ENCODE data around the gene PRKN. TPM values are rescaled to one million over a fixed set of nuclear protein-coding genes. Genes with fewer than 3 reads are reported as not detected.

PRKN gene
- polyA plus RNA-seq, 1 donor from 2014 or later, result 1.2 TPM

DNA sequence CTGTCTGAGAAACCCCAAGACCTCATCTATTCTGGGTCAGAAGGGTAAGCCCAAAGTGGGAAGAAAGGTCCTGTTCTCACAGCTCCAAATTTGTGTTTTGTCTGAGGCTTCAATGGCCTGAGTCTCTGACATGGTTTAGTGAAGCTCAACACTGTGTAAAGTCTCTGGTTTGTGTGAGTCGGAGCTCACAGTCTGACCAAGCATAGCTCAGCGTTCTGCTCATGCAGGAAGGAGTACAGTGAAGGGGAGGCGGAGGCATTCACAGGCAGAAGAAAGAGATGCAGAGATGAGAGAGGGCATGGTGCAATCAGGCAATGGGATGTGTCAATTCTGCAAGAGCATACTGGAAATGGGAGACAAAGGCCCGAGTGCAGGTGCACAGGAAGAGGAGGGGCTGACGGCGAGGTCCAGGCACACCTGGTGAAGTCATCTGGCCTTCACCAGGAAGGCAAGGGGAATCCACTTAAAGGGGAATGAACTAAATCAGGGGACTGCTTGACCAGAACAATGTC is 990.7 kb downstream of the PRKN start:
- Histone ChIP-seq H3K27ac (ENCODE audit: low read length) (no peak overlapping the region), H3K79me2 (replicated peaks; ENCODE audit: insufficient read depth, low read length) (no peaks in the 10 kb centered on the region), H3K27me3 (ENCODE audit: insufficient read depth, low read depth, low read length) (no peaks in the 10 kb centered on the region), H3K4me2 (ENCODE audit: low read length) (no peak overlapping the region), H3K9me3 (ENCODE audit: low read length) (no peaks in the 10 kb centered on the region), H2AFZ (ENCODE audit: low read depth, low read length) (no peak overlapping the region), H3K9ac (ENCODE audit: low read length) (no peak overlapping the region), H4K20me1 (ENCODE audit: insufficient read depth) (no peaks in the 10 kb centered on the region), H3K36me3 (ENCODE audit: insufficient read depth, low read length) (no peaks in the 10 kb centered on the region), H3K4me3 (ENCODE audit: low read length) (no peak overlapping the region), H3F3A (ENCODE audit: insufficient read depth, low read length, poor library complexity, severe bottlenecking) (no peaks in the 10 kb centered on the region), H3K9me2 (ENCODE audit: insufficient read depth, low read length) (no peaks in the 10 kb centered on the region)
- TF ChIP-seq EZH2 (IDR thresholded peaks at IDR 0.05; ENCODE audit: borderline replicate concordance, insufficient read depth, low read length, poor library complexity, severe bottlenecking) (no peak), MXI1 (conservative IDR thresholded peaks at IDR 0.05; ENCODE audit: poor library complexity, severe bottlenecking) (no peak), POLR2AphosphoS5 (IDR thresholded peaks at IDR 0.05) (no peak), RAD21 (conservative IDR thresholded peaks at IDR 0.05) (no peak), SMC3 (conservative IDR thresholded peaks at IDR 0.05; ENCODE audit: poor library complexity) (no peak), EP300 (conservative IDR thresholded peaks at IDR 0.05; ENCODE audit: poor library complexity, severe bottlenecking) (no peak), TAF1 (IDR thresholded peaks at IDR 0.05; ENCODE audit: low read depth) (no peak)
- TF ChIP-seq, protein P1, sequence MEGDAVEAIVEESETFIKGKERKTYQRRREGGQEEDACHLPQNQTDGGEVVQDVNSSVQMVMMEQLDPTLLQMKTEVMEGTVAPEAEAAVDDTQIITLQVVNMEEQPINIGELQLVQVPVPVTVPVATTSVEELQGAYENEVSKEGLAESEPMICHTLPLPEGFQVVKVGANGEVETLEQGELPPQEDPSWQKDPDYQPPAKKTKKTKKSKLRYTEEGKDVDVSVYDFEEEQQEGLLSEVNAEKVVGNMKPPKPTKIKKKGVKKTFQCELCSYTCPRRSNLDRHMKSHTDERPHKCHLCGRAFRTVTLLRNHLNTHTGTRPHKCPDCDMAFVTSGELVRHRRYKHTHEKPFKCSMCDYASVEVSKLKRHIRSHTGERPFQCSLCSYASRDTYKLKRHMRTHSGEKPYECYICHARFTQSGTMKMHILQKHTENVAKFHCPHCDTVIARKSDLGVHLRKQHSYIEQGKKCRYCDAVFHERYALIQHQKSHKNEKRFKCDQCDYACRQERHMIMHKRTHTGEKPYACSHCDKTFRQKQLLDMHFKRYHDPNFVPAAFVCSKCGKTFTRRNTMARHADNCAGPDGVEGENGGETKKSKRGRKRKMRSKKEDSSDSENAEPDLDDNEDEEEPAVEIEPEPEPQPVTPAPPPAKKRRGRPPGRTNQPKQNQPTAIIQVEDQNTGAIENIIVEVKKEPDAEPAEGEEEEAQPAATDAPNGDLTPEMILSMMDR (IDR thresholded peaks at IDR 0.05; ENCODE audit: poor library complexity, severe bottlenecking), result no peak
- TF ChIP-seq, protein P2, sequence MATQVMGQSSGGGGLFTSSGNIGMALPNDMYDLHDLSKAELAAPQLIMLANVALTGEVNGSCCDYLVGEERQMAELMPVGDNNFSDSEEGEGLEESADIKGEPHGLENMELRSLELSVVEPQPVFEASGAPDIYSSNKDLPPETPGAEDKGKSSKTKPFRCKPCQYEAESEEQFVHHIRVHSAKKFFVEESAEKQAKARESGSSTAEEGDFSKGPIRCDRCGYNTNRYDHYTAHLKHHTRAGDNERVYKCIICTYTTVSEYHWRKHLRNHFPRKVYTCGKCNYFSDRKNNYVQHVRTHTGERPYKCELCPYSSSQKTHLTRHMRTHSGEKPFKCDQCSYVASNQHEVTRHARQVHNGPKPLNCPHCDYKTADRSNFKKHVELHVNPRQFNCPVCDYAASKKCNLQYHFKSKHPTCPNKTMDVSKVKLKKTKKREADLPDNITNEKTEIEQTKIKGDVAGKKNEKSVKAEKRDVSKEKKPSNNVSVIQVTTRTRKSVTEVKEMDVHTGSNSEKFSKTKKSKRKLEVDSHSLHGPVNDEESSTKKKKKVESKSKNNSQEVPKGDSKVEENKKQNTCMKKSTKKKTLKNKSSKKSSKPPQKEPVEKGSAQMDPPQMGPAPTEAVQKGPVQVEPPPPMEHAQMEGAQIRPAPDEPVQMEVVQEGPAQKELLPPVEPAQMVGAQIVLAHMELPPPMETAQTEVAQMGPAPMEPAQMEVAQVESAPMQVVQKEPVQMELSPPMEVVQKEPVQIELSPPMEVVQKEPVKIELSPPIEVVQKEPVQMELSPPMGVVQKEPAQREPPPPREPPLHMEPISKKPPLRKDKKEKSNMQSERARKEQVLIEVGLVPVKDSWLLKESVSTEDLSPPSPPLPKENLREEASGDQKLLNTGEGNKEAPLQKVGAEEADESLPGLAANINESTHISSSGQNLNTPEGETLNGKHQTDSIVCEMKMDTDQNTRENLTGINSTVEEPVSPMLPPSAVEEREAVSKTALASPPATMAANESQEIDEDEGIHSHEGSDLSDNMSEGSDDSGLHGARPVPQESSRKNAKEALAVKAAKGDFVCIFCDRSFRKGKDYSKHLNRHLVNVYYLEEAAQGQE (IDR thresholded peaks at IDR 0.05; ENCODE audit: borderline replicate concordance), result no peak

DNA sequence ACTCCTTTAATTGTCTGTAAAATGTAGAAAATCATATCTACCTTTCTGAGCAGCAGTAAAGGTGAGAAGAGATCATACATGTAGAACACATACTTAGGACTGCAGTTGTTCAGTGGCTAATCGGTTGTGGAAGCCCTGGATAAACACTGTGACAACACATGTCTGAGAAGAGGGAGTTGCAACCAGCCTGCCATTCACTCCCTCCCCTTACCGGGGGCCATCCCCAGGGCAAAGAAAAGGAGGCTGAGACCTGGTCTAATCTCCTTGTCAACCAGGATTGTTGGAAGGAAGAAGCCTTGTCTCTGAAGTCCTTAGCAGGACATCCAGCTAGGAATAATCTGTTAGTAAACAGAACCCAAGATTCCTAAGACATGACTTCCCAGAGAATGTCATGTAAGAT is 991.2 kb downstream of the PRKN start:
- H3K4me2 ChIP-seq (ENCODE audit: low read length), result no peak overlapping the region
- H3K27me3 ChIP-seq (ENCODE audit: insufficient read depth, low read depth, low read length), result no peaks in the 10 kb centered on the region
- TF ChIP-seq SMC3 (conservative IDR thresholded peaks at IDR 0.05; ENCODE audit: poor library complexity) (no peak), MXI1 (conservative IDR thresholded peaks at IDR 0.05; ENCODE audit: poor library complexity, severe bottlenecking) (no peak), EP300 (conservative IDR thresholded peaks at IDR 0.05; ENCODE audit: poor library complexity, severe bottlenecking) (no peak), EZH2 (IDR thresholded peaks at IDR 0.05; ENCODE audit: borderline replicate concordance, insufficient read depth, low read length, poor library complexity, severe bottlenecking) (no peak), TAF1 (IDR thresholded peaks at IDR 0.05; ENCODE audit: low read depth) (no peak), POLR2AphosphoS5 (IDR thresholded peaks at IDR 0.05) (no peak)
- TF ChIP-seq, protein P1 (IDR thresholded peaks at IDR 0.05; ENCODE audit: poor library complexity, severe bottlenecking), result no peak
- TF ChIP-seq, protein P2 (IDR thresholded peaks at IDR 0.05; ENCODE audit: borderline replicate concordance), result no peak
- no peaks in the 10 kb centered on the region for H3K79me2 ChIP-seq (replicated peaks; ENCODE audit: insufficient read depth, low read length)
- no peaks in the 10 kb centered on the region for H3K9me2 ChIP-seq (ENCODE audit: insufficient read depth, low read length)
- no peak overlapping the region for H3K9ac ChIP-seq (ENCODE audit: low read length)
- H3K4me3 ChIP-seq (ENCODE audit: low read length), result no peak overlapping the region
- H3F3A ChIP-seq (ENCODE audit: insufficient read depth, low read length, poor library complexity, severe bottlenecking), result no peaks in the 10 kb centered on the region
- H4K20me1 ChIP-seq (ENCODE audit: insufficient read depth), result no peaks in the 10 kb centered on the region
- H2AFZ ChIP-seq (ENCODE audit: low read depth, low read length), result no peak overlapping the region
- no peaks in the 10 kb centered on the region for H3K9me3 ChIP-seq (ENCODE audit: low read length)
- H3K36me3 ChIP-seq (ENCODE audit: insufficient read depth, low read length), result no peaks in the 10 kb centered on the region
- H3K27ac ChIP-seq (ENCODE audit: low read length), result no peak overlapping the region

All from neural cell (in vitro differentiated cells).